LoVo (cell line): ENCODE measurements around the gene RAB8B.

Experiments used
- DNase-seq: peaks from one replicate; pipeline ENCODE4 v3.0.0-alpha.2; 2016; ENCODE audit warnings: low spot score

The RAB8B gene

DNA sequence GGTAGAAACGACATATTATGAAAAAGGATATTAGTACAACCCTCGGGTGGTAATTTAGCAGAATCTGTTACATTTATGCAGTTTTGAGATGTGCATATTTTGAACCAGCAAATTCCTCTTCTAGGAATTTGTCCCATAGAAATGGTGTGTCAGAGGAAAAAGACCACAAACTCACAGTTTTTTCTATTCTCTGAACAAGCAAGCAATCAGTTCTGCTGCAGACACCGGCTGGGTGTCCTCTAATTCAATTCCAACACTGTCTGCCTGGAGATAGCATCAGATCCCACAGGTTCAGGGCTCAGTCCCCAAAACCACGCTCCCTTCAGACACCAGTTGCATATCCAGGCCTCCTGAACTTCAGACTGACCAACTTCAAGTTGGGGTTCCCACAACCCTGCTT is 124.4 kb downstream of the RAB8B start:
- no peak for DNase-seq

DNA sequence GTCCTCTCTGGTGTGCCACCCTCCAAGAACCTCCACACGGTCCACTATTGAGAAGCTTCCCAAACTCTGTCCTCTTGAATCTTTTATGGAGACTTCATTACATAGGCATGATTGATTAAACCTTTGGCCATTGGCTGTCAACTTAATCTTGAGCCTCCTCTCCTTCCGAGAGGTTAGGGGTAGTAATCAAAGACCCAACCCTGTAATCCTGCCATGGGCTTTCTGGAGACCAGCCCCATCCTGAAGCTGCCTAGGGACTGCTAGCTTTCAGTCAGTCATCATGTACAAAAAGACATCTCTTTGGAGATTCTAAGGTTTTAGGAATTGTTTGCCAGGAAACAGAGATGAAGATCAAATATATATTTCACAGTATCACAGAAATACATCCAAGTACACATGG is 125.0 kb downstream of the RAB8B start:
- no peak for DNase-seq
